MM.1S (cell line): ENCODE results near the gene ISOC1.

ENCODE experiments used
- CTCF ChIP-seq: fragments of 300-600 bp; sonication (generic); IDR thresholded peaks from 2 replicates; pipeline ENCODE4 v1.5.1; 2016; ENCODE audit warnings: antibody characterized with exemption, low read length, mixed read lengths
- EZH2 ChIP-seq: fragments of 300-600 bp; sonication (generic); optimal IDR thresholded peaks from 2 replicates; pipeline ENCODE3; 2017; ENCODE audit warnings: low read depth, mild to moderate bottlenecking, antibody characterized with exemption, low read length, mixed read lengths
- EZH2phosphoT487 ChIP-seq: fragments of 300-600 bp; sonication (generic); IDR thresholded peaks from 2 replicates; pipeline ENCODE4 v1.6.1; 2018; ENCODE audit warnings: antibody characterized with exemption, low read length

GRCh38 chr5:129051283-129051682 lies 43.3 kb upstream of the ISOC1 start:
- TF ChIP-seq EZH2phosphoT487 (no peak), CTCF (no peak), EZH2 (no peak)
